BJ (cell line): Measurements from ENCODE around the gene CEP192. TPM values are rescaled to one million over a fixed set of nuclear protein-coding genes. Genes with fewer than 3 reads are reported as not detected.

Experiments used
- CTCF ChIA-PET: fragments of 350-600 bp; formaldehyde crosslinking; extraction: SDS; loops from one replicate; lab custom pipeline; 2021; ENCODE audit warnings: antibody characterized with exemption, inconsistent platforms; lab: Yijun Ruan, JAX
- POLR2A ChIA-PET: fragments of 300-600 bp; sonication (Branson Sonifier 250); formaldehyde crosslinking; extraction: SDS; loops from one replicate; lab custom pipeline; 2021; ENCODE audit warnings: antibody characterized with exemption; lab: Charles Lee
- DNase-seq: peaks from one replicate; pipeline ENCODE4 v3.0.0-alpha.2; 2011; ENCODE audit warnings: low read depth
- H3K27me3 ChIP-seq: 2 replicates; pipeline ENCODE4 v1.6.0; 2011; ENCODE audit warnings: low read length; ENCODE audit not compliant: control insufficient read depth, insufficient read depth
- H3K36me3 ChIP-seq: 2 replicates; pipeline ENCODE4 v1.5.1; 2011; ENCODE audit warnings: low read length; ENCODE audit not compliant: control insufficient read depth, insufficient read depth
- H3K4me3 ChIP-seq: 2 replicates; pipeline ENCODE4 v1.5.1; 2011; ENCODE audit warnings: low read depth, mild to moderate bottlenecking, control low read depth, low read length
- CTCF ChIP-seq: IDR thresholded peaks from 2 replicates; pipeline ENCODE4 v1.5.1; 2011; ENCODE audit warnings: low read depth, mild to moderate bottlenecking, control low read depth, inconsistent platforms, low read length, moderate library complexity; ENCODE audit not compliant: insufficient read depth
- polyA plus RNA-seq: library from polyadenylated mRNA; depleted of rRNA; stranded (reverse); fragments of >200 nt; gene quantifications from 2 replicates; pipeline ENCODE4 v1.2.3, GENCODE V29; 2011; rRNA removed

CEP192 gene
- polyA plus RNA-seq, 1 experiment, result 13.3 TPM

GRCh38 chr18:13165636-13166423 is 174.7 kb downstream of the CEP192 start:
- TF ChIP-seq CTCF, result no peak
- Histone ChIP-seq H3K4me3 (no peak overlapping the region), H3K27me3 (no peaks in the 10 kb centered on the region; the same call in none of the 2 replicates), H3K36me3 (no peaks in the 10 kb centered on the region)
- DNase-seq, result no peak
- POLR2A ChIA-PET, result no interaction called here
- CTCF ChIA-PET, result no interaction called here

GRCh38 chr18:13173578-13174145 is 182.5 kb downstream of the CEP192 start:
- TF ChIP-seq CTCF, result no peak
- no peak overlapping the region for H3K4me3 ChIP-seq
- ChIA-PET CTCF (interaction anchor here (1.0 kb wide), 1 partner anchor 14 kb away, joined by 4 read pairs; no protein-coding TSS in a partner anchor), POLR2A (no interaction called here)
- no peak for DNase-seq
- H3K36me3 ChIP-seq, result no peaks in the 10 kb centered on the region
- H3K27me3 ChIP-seq, result no peaks in the 10 kb centered on the region

Other genes starting within 250 kb of the CEP192 start
- gene PTPN2, start 107.1 kb upstream of the CEP192 start, polyA plus RNA-seq, result 14.5 and 19.0 TPM in 2 replicates
- gene SEH1L, start 43.4 kb upstream of the CEP192 start, polyA plus RNA-seq, result 32.3 and 59.0 TPM in 2 replicates
- 0.07 TPM in 1 of 2 replicates, not detected in the other for gene LDLRAD4, start 227.4 kb downstream of the CEP192 start, polyA plus RNA-seq